Hypothalamus (tissue), 51 donors: Measurements from ENCODE around the gene COA1.
"Not testable (repeated sequence)": the region's sequence is repeated elsewhere in the genome, so short reads cannot be mapped to it uniquely, and the experiment has no call there.

Experiments
- DNase-seq, 51 donors: peaks; one replicate each; lab custom pipeline; 2025; lab: John Stamatoyannopoulos, UW

Gene COA1, protein sequence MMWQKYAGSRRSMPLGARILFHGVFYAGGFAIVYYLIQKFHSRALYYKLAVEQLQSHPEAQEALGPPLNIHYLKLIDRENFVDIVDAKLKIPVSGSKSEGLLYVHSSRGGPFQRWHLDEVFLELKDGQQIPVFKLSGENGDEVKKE

DNA sequence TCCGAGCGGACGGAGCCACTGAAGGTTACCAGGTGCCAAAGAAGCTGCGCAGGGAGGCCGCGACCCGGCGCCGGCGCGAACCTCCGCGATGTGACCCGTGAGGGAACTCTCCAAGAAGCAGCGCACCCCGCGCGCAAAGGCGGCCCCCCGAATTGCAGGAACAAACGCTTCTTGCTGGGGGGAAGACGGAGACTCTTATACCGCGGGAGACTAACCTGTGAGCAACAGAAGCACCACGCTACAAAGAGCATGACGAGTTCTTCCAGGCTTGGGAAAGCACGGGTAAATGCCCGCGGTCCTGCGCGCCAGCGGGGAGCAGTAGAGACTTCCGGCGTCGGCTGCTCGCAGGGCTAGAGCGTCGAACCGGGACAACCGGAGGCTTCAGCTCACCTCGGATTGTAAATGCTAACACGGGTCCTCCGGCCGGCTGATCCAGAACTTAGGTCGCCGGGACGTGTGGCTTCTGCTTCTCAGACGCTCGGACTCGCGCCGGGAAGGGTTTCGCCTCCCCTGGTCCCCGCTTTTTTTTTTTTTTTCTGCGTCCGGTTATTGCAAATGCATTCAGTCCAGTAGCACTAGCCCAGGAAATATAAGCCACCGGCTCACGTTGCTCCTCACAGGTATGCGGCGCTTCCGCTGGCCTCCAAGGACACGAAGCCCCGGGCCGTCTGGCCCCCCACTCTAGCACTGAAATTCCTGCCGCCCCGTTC, at the start of gene COA1:
Gene COA1 (minus strand): TSS at position 310 of the 710 bp plus-strand sequence. CDS start 80,909 bp downstream, outside the sequence.
- DNase-seq = peak; percentile 25 to 91 (median 74)

- not testable (repeated sequence) for DNase-seq
Observed at GRCh38 chr7:43778293-43779044, 49.1 kb upstream of the COA1 start.

DNA sequence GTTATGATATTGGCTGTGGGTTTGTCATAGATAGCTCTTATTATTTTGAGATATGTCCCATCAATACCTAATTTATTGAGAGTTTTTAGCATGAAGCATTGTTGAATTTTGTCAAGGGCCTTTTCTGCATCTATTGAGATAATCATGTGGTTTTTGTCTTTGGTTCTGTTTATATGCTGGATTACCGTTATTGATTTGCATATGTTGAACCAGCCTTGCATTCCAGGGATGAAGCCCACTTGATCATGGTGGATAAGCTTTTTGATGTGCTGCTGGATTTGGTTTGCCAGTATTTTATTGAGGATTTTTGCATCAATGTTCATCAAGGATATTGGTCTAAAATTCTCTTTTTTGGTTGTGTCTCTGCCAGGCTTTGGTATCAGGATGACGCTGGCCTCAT, 45.9 kb upstream of the COA1 start:
- DNase-seq = not testable (repeated sequence)

DNA sequence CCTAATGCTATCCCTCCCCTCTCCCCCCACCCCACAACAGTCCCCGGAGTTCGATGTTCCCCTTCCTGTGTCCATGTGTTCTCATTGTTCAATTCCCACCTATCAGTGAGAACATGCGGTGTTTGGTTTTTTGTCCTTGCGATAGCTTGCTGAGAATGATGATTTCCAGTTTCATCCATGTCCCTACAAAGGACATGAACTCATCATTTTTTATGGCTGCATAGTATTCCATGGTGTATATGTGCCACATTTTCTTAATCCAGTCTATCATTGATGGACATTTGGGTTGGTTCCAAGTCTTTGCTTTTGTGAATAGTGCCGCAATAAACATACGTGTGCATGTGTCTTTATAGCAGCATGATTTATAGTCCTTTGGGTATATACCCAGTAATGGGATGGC, 43.9 kb upstream of the COA1 start:
- DNase-seq = not testable (repeated sequence)

GRCh38 chr7:43771573-43771972, 42.2 kb upstream of the COA1 start:
- no peak for DNase-seq

- DNase-seq = no peak
Observed at GRCh38 chr7:43771128-43771527, 41.8 kb upstream of the COA1 start.

GRCh38 chr7:43769791-43770465, 40.6 kb upstream of the COA1 start:
- no peak for DNase-seq

- no peak for DNase-seq
Observed at GRCh38 chr7:43769281-43769680, 40.0 kb upstream of the COA1 start.

DNA sequence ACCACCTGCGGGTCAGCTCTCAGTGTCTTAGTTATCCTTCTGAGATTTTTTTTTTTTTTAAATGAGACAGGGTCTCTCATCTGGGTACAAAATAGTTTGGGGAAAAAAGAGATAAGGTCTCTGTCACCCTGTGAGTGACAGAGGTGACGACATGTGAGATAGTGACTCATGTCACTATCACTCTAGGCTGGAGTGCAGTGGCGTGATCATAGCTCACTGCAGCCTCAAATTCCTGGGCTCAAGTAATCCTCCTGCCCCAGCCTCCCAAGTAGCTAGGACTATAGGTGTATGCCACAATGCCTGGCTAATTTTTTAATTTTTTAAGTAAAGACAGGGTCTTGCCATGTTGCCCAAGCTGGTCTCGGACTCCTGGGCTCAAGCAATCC, 39.6 kb upstream of the COA1 start:
- DNase-seq = no peak

DNA sequence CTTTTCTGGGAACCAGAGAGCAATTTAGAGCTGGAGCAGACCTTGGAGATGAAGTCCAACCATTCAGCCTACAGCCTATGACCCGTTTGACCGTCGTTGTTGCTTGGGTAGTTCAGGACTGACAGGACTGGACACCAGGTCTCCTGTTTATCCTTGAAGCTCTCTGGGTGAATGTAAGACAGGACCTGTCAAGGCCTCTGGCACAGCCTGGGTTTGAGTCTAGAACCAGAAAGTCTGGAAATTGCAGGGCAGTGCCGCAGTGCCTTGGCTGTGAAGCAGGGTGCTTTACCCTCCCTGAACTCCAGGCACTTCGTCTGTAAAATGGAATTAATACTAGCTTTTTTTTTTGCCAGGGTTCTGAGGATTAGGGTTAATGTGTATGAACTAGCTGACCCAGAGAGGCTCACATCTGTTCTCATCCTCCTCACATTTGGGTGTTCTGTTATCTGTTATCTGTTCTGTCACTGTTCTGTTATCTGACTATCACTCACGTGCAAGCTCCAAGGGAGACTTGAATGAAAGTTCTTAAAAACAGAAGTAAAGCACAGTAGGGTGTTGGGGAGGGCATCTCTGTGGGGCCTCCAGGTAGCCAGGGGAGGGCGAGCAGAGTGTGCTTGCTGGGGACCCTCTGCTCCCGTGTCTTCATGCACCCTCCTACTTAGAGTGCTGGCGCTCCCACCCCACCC, 39.0 kb upstream of the COA1 start:
- DNase-seq = no peak

GRCh38 chr7:43767311-43767710, 38.0 kb upstream of the COA1 start:
- no peak for DNase-seq

DNA sequence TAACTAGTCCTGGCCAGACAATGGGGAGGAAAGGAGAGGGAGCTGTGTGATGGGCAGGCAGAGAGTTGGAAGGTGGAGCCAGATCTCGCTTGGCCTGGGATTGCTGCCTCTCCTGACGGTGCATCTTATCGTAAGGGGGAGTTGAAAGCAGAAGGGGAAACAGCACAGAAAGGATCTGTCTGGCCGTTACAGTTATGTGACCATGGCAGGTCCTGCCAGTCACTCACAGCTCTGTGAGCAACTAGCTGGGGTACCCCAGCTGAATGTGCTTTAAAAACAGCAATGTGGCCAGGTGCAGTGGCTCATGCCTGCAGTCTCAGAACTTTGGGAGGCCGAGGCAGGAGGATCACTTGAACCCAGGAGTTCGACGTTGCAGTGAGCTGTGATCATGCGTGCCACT, 37.2 kb upstream of the COA1 start:
- DNase-seq = no peak

DNA sequence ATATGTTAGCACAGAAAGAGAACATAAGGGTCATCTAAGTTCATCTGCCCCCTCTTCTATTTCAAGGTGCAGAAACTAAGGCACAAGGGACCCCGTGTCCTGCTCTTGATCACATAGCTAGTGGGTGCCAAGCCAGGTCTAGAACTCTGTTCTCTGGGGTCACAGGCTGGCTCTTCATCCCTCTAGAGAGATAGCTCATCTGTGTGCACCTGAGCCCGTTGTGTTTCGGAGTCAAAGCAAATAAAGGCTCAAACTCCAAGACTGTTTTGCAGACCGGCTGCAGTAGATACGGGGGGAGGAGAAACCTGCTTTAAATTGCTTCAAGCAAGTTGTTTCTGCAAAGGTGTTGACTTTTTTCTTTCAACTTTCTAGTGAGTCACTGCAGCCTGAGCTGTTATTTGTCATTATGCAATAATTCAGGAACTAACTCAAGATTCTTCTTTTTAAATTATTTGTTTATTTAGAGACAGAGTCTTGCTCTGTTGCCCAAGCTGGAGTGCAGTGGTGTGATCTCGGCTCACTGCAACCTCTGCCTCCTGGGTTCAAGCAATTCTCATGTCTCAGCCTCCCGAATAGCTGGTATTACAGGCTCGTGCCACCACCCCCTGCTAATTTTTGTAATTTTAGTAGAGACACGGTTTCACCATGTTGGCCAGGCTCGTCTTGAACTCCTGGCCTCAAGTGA, 35.6 kb upstream of the COA1 start:
- DNase-seq = peak in 1 of 51 donors; percentile 17

GRCh38 chr7:43764039-43764761, 34.9 kb upstream of the COA1 start:
- DNase-seq = no peak

GRCh38 chr7:43763183-43763582, 33.9 kb upstream of the COA1 start:
- DNase-seq = no peak

DNA sequence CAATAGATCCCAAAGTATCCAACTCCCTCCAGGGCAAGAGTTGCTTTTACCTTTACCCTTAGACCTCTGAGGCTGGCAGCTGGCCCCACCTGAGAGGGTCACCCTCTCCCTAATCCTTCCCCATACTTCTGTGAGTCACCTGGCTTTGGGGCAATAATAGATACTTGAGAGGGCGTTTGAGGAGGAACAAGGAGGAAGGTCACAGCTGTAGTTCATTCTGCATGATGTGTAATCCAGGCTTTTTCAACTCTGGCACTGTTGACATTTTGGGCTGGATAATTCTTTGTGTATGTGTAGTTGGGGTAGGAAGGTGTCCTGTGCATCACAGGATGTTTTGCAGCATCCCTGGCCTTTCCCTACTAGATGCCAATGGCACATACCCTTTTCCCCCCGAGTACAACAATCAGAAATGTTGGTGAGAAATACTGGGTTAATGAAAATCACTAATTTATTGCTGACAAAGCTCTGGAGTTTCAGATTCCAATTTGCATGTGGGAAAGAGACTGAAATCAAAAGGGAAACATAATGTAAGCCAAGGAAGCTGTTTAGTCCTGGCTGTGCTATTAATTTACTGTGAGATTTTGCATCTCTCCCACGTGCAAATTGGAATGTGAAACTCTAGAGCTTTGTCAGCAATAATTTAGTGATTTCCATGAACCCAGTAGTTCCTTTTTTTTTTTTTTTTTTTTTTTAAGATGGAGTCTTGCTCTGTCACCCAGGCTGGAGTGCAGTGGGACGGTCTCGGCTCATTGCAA, 32.8 kb upstream of the COA1 start:
- no peak for DNase-seq

GRCh38 chr7:43761382-43761781, 32.1 kb upstream of the COA1 start:
- no peak for DNase-seq

GRCh38 chr7:43760861-43761260, 31.5 kb upstream of the COA1 start:
- DNase-seq = no peak
